Activated CD8-positive, alpha-beta memory T cell treated with anti-CD3 and anti-CD28 coated beads for 4 hours (primary cell): ENCODE data around the gene PSMG3.
"Not testable (repeated sequence)": the region's sequence is repeated elsewhere in the genome, so short reads cannot be mapped to it uniquely, and the experiment has no call there.

ENCODE experiments used
- DNase-seq, 2 donors: peaks; one replicate each; pipeline ENCODE4 v3.0.0-alpha.2; 2020; ENCODE audit warnings: low read depth in 2 of 2

The PSMG3 gene

GRCh38 chr7:1533547-1534329, 36.1 kb downstream of the PSMG3 start:
- DNase-seq = no peak

DNA sequence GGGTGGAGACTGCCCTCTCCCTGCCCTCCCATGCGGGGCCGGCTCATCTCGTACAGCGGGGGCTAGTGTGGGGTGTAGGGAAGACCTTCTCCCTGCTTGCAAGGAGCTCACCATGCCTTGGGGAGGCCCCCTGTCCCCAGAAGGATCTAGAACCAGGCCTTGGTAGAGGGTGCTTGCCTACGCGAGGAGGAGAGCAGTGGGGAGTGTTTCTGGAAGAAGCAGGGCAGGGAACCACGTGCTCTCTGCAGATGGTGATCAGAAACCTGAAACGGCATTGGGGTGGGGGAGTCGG, 36.6 kb downstream of the PSMG3 start:
- DNase-seq = no peak

- DNase-seq = peak in 1 of 2 donors; percentile 33
These were observed 37.2 kb downstream of the PSMG3 start for GRCh38 chr7:1532456-1533254.

- DNase-seq = no peak
These were observed 37.8 kb downstream of the PSMG3 start for GRCh38 chr7:1531979-1532455.

- DNase-seq = peak in 1 of 2 donors; percentile 18
These were observed 38.4 kb downstream of the PSMG3 start for GRCh38 chr7:1531263-1531978.

DNA sequence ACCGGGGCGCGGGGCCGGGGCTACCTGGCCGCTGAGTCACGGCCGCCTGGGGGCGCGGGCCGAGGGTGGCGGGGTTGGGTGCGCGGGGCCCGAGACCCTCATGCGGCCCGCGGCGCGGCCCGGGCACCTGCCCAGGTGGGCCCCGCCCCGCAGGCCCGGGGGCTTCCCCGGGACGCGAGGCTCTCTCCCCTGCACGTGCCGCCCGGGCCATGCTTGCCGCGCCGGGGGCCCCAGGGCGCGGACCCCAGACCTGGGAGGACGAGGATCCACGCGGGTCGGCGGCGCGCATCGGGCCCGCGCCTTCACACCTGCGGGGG, 38.9 kb downstream of the PSMG3 start:
- DNase-seq = no peak

- DNase-seq = no peak
These were observed 40.3 kb downstream of the PSMG3 start for GRCh38 chr7:1529383-1530116.

- DNase-seq = no peak
These were observed 43.5 kb downstream of the PSMG3 start for GRCh38 chr7:1526271-1526754.

DNA sequence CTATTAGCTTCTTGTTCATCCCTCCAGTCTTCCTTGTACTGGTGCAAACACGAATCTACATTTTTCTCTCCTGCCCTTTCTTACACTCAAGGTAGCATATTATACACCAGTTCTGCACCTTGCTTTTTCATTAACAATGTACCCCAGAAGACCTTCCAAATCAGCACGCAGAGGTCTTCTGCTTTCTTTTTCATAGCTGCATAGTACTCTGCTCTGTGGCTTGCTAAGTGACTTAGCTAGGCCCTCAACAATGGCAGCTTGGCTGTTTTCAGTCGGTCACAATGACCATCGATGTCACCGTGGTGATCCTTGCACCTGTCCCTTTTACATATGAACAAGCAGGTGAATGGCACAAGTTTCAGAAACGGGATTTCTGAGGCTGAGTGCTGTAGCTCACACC, 44.4 kb downstream of the PSMG3 start:
- DNase-seq = no peak

- no peak for DNase-seq
These were observed 46.0 kb downstream of the PSMG3 start for GRCh38 chr7:1523844-1524243.

DNA sequence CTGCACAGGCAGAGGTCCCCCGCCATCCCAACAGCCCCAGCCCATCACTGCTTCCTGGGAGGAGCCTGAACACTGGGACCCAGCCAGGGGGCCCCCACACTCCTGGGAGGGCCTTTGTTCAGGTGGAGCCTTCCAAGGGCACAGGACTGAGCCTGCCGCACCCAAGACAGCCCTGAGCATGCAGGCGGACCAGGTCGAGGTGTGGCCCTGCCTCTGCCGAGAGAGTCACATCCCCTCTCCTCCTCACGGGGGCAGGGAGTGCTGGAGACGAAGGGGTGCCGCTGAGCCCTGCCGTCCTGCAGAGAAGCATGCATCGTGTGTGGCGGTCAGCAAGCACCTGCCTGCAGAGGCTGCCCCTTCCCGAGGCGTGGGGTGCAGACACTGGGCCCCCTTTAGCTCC, 46.6 kb downstream of the PSMG3 start:
- DNase-seq = no peak

DNA sequence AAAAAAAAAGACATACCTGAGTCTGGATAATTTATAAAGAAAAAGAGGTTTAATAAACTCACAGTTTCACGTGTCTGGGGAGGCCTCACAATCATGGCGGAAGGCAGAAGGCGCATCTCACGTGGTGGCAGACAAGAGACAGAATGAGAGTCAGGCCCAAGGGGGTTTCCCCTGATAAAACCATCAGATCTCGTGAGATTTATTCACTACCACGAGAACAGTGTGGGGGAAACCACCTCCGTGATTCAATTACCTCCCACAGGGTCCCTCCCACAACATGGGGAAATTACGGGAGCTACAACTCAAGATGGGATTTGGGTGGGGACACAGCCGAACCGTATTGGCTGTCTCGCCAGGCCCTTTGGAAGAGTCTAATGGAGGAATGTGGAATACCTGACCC, 48.4 kb downstream of the PSMG3 start:
- no peak for DNase-seq

DNA sequence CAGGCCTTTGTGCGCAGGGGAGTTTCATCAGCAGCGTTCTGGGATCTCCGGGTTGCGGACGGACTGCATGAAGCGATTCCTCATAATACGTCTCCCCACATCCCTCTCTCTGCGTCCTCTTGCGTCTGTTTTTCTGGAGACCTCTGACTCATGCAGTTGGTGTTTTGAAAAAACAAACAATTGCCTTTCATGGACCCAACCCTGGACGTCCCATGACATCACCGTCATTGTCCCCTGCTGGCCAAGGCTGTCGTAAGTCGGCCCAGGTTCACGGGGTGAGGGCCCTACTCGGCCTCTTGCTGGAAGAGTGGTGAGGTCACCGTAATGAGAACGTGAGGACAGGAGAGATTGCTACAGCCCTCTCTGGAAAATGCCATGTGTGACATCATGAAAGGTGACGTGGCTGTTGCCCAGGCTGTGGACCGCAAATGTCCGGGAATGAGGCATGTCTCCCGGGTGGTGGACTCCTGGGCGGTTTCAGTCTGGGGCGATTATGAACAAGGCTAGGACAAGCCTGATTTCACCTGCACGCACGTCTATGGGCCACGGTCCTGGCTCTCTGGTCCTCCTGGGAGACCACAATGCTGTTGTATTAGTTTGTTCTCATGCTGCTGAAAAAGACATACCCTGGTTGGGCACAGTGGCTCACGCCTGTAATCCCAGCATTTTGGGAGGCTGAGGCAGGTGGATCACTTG, 49.1 kb downstream of the PSMG3 start:
- DNase-seq = no peak

DNA sequence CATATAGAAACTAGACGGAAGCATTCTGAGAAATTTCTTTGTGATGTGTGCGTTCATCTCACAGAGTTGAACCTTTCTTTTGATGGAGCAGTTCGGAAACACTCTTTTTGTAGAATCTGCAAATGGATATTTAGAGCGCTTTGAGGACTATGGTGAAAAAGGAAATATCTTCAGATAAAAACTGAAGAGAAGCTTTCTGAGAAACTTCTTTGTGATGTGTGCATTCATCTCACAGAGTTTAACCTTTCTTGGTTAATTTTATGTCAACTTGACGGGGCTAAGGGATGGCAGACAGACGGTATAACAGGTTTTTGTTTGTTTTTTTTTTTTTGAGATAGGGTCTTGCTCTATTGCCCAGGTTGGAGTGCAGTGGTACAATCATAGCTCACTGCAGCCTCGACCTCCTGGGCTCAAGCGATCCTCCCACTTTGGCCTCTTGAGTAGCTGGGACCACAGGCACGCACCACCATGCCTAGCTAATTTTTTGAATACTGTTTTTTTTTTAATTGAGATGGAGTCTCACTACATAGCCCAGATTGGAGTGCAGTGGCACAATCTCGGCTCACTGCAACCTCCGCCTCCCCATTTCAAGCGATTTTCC, 50.4 kb downstream of the PSMG3 start:
- DNase-seq = not testable (repeated sequence)
